Measurements from ENCODE around the gene GJD3.

DNA sequence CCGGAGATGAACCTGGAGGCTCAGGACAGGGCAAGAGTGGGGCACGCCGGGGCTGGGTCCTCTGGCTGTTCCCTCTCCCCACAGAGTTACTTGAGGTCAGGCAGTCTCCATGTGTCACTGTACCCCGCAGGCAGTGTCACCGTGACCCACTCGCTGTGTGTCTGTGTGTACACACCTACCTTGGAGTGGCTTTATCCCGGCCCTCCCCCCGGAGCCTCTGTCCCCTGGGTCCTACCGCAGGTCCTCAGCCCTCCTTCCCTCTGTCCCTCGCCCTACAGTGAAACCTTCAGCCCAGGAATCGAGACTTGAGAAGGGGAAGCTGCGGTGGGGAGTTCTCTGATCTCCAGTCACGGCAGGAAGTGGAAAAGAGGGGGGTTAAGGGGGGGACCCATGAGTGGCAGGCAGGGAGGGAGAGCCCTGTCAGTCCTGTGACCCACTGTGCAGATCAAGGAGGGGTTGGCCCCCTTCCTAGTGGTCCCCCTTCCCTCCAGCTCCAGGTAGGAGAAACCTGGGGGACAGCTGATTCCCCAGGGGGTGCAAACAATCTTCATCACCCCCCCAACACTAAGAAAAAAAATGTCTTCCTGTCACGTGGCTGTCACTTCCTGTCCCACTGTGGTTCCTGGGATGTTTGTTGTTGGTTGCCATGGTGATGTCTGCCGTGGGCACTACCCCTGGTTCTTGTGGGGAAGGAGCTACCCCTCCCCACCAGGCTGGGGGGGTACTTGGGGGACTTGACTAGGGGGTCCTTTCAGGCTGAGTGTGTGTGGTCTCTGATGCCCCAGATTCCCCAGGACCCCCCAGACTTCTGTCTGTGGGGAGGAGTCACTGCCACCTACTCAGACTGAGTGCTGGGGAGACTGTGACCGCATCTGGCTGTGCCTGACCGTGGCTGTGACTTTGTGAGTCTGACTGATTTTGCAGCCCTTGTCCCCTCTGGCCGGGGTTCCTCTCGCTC, 41.9 kb downstream of the GJD3 start:
- TF ChIP-seq EZH2 (optimal IDR thresholded peaks at IDR 0.05; ENCODE audit: low read depth, low read length) = no peak
- TF ChIP-seq, protein P1, sequence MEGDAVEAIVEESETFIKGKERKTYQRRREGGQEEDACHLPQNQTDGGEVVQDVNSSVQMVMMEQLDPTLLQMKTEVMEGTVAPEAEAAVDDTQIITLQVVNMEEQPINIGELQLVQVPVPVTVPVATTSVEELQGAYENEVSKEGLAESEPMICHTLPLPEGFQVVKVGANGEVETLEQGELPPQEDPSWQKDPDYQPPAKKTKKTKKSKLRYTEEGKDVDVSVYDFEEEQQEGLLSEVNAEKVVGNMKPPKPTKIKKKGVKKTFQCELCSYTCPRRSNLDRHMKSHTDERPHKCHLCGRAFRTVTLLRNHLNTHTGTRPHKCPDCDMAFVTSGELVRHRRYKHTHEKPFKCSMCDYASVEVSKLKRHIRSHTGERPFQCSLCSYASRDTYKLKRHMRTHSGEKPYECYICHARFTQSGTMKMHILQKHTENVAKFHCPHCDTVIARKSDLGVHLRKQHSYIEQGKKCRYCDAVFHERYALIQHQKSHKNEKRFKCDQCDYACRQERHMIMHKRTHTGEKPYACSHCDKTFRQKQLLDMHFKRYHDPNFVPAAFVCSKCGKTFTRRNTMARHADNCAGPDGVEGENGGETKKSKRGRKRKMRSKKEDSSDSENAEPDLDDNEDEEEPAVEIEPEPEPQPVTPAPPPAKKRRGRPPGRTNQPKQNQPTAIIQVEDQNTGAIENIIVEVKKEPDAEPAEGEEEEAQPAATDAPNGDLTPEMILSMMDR (IDR thresholded peaks at IDR 0.05; ENCODE audit: low read length) = no peak

Data from MM.1S (cell line).